Panc1 (cell line): ENCODE data around the gene ARMC3. TPM values are rescaled to one million over a fixed set of nuclear protein-coding genes. Genes with fewer than 3 reads are reported as not detected.

ENCODE experiments used
- ATAC-seq: fragments of 200-7000 bp; cut with Tn5 transposase; 2 replicates; pipeline ENCODE4 v1.9.1; 2020; ENCODE audit warnings: mild to moderate bottlenecking, moderate library complexity
- BruUV-seq: library from RNA; stranded (reverse); fragments of 400-500 nt; replicated peaks from 2 replicates; lab custom pipeline; 2021; lab: Mats Ljungman, UMichigan
- CTCF ChIA-PET: fragments of 300-600 bp; sonication (Branson Sonifier 250); formaldehyde crosslinking; loops from one replicate; lab custom pipeline; 2022; ENCODE audit warnings: antibody characterized with exemption; lab: Charles Lee
- POLR2A ChIA-PET: fragments of 300-600 bp; sonication (Branson Sonifier 250); formaldehyde crosslinking; loops from one replicate; lab custom pipeline; 2022; ENCODE audit warnings: antibody characterized with exemption; lab: Charles Lee
- DNase-seq: peaks from one replicate; pipeline ENCODE4 v3.0.0-alpha.2; 2010; ENCODE audit warnings: low read depth, low spot score
- H3K27ac ChIP-seq: 2 replicates; pipeline ENCODE4 v1.5.1; 2011; ENCODE audit warnings: mild to moderate bottlenecking, low read length, inconsistent platforms
- H3K27me3 ChIP-seq: fragments of 200-500 bp; sonication (Bioruptor generic); 2 replicates; pipeline ENCODE4 v1.6.0; 2014; ENCODE audit warnings: low read length, inconsistent platforms; ENCODE audit not compliant: control insufficient read depth, insufficient read depth
- H3K36me3 ChIP-seq: fragments of 200-500 bp; sonication (Bioruptor generic); 2 replicates; pipeline ENCODE4 v1.5.1; 2014; ENCODE audit warnings: inconsistent platforms, mild to moderate bottlenecking, low read length, moderate library complexity; ENCODE audit not compliant: control insufficient read depth, insufficient read depth
- H3K4me1 ChIP-seq: 2 replicates; pipeline ENCODE4 v1.5.1; 2011; ENCODE audit warnings: inconsistent platforms, mild to moderate bottlenecking, low read length, moderate library complexity; ENCODE audit not compliant: control insufficient read depth, insufficient read depth
- H3K4me3 ChIP-seq, 2 experiments: 2 replicates each; pipeline ENCODE4 v1.5.1; 2011 to 2012; ENCODE audit warnings: low read depth in 2 of 2, low read length in 2 of 2, mild to moderate bottlenecking in 2 of 2, inconsistent platforms in 1 of 2, moderate library complexity in 1 of 2
- H3K9me3 ChIP-seq: fragments of 200-500 bp; sonication (Bioruptor generic); 2 replicates; pipeline ENCODE4 v1.5.1; 2014; ENCODE audit warnings: low read depth, mild to moderate bottlenecking, inconsistent platforms, low read length, moderate library complexity; ENCODE audit not compliant: control insufficient read depth, insufficient read depth
- POLR2AphosphoS5 ChIP-seq: IDR thresholded peaks from 2 replicates; pipeline ENCODE4 v1.6.1; 2012; ENCODE audit warnings: mild to moderate bottlenecking, low read depth, low read length, moderate library complexity
- SIN3A ChIP-seq: IDR thresholded peaks from 2 replicates; pipeline ENCODE4 v1.6.1; 2012; ENCODE audit warnings: low read depth, mild to moderate bottlenecking, low read length, moderate library complexity, borderline replicate concordance; ENCODE audit not compliant: insufficient read depth
- TCF7L2 ChIP-seq: IDR thresholded peaks from 2 replicates; pipeline ENCODE4 v1.6.1; 2011; ENCODE audit warnings: mild to moderate bottlenecking, low read depth, low read length, inconsistent platforms
- in situ Hi-C: cut with HindIII; loops from 2 replicates; pipeline ENCODE4 v1.10.0; 2016; ENCODE audit warnings: low sequenced_read_pairs, low pct_unique_long_range_greater_than_20kb
- intact Hi-C: fragments of 100-400 bp; cut with micrococcal nuclease; formaldehyde crosslinking; loops from one replicate; pipeline ENCODE4 v1.10.0; 2022; ENCODE audit not compliant: unreplicated experiment
- total RNA-seq: library from RNA; stranded (reverse); gene quantifications from one replicate; pipeline ENCODE4 v1.2.1, GENCODE V29; 2021; ENCODE audit not compliant: unreplicated experiment
- TF ChIP-seq, protein P1 (sequence below), 2 experiments: IDR thresholded peaks; 2 replicates each; pipeline ENCODE4 v1.6.1; 2011 to 2012; ENCODE audit warnings: low read depth in 2 of 2, control low read depth in 1 of 2, low read length in 1 of 2, mild to moderate bottlenecking in 1 of 2, moderate library complexity in 1 of 2; ENCODE audit not compliant: insufficient read depth in 1 of 2
- TF ChIP-seq, protein P2 (sequence below): fragments of 450-650 bp; IDR thresholded peaks from 2 replicates; pipeline ENCODE4 v1.5.1; 2017; ENCODE audit warnings: mild to moderate bottlenecking

Gene ARMC3
- total RNA-seq, 1 experiment from 2014 or later: 1.0 TPM

DNA sequence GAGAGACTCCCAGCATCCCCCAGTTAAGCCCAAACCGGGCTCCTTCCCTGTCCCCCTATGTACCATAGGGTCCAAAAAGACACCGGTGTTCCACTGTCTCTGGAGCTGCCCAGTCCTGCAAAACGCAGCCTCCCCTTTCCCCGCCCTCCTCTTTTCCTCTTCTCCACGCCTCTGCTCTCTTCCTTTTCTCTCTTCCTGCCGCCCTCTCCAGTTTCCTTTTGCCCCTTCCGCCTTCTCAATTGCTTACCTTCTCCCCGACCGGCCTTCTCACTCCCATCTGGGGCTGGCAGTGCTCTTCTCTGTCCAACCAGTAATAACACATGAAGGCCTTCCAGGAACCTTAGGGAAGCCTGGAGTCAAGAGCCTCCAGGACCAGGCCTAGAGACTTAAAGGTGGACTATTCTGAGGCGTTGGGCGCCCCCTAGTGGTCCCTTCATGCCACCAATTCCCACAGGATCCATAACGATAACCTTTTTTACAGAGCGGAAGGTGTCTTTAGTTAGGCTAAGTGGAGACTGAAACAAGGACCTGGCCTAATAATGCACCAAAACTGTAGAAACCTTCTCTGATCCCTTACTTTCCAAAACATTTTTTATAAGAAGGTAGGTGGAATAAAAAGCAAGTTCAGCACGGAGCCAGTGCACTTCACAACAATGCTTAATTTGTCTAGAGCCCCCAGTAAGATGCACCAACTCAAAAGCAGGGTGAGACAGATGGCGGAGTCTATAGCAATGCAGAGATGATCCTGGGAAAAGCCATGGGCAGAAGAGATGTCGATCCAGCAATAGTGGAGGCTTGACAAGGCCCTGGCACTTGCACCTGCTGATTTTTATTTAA lies 140.3 kb downstream of the ARMC3 start:
- no TSS peak for BruUV-seq
- Histone ChIP-seq H3K4me3 (no peak overlapping the region), H3K27ac (no peak overlapping the region), H3K4me1 (0 out of 2 replicates have a peak, but pooled peaks cover 4% of the 10 kb centered on the region), H3K36me3 (no peaks in the 10 kb centered on the region), H3K9me3 (no peaks in the 10 kb centered on the region), H3K27me3 (no peaks in the 10 kb centered on the region)
- ATAC-seq: peak; percentile 98
- peak; percentile 46 for DNase-seq
- POLR2A ChIA-PET: no interaction called here
- TF ChIP-seq, protein P1, sequence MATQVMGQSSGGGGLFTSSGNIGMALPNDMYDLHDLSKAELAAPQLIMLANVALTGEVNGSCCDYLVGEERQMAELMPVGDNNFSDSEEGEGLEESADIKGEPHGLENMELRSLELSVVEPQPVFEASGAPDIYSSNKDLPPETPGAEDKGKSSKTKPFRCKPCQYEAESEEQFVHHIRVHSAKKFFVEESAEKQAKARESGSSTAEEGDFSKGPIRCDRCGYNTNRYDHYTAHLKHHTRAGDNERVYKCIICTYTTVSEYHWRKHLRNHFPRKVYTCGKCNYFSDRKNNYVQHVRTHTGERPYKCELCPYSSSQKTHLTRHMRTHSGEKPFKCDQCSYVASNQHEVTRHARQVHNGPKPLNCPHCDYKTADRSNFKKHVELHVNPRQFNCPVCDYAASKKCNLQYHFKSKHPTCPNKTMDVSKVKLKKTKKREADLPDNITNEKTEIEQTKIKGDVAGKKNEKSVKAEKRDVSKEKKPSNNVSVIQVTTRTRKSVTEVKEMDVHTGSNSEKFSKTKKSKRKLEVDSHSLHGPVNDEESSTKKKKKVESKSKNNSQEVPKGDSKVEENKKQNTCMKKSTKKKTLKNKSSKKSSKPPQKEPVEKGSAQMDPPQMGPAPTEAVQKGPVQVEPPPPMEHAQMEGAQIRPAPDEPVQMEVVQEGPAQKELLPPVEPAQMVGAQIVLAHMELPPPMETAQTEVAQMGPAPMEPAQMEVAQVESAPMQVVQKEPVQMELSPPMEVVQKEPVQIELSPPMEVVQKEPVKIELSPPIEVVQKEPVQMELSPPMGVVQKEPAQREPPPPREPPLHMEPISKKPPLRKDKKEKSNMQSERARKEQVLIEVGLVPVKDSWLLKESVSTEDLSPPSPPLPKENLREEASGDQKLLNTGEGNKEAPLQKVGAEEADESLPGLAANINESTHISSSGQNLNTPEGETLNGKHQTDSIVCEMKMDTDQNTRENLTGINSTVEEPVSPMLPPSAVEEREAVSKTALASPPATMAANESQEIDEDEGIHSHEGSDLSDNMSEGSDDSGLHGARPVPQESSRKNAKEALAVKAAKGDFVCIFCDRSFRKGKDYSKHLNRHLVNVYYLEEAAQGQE (IDR thresholded peaks at IDR 0.05; ENCODE audit: insufficient read depth in 1 of 2, low read depth in 2 of 2, low read length in 1 of 2): no peak
- TF ChIP-seq SIN3A (no peak), POLR2AphosphoS5 (no peak)
- TF ChIP-seq, protein P2, sequence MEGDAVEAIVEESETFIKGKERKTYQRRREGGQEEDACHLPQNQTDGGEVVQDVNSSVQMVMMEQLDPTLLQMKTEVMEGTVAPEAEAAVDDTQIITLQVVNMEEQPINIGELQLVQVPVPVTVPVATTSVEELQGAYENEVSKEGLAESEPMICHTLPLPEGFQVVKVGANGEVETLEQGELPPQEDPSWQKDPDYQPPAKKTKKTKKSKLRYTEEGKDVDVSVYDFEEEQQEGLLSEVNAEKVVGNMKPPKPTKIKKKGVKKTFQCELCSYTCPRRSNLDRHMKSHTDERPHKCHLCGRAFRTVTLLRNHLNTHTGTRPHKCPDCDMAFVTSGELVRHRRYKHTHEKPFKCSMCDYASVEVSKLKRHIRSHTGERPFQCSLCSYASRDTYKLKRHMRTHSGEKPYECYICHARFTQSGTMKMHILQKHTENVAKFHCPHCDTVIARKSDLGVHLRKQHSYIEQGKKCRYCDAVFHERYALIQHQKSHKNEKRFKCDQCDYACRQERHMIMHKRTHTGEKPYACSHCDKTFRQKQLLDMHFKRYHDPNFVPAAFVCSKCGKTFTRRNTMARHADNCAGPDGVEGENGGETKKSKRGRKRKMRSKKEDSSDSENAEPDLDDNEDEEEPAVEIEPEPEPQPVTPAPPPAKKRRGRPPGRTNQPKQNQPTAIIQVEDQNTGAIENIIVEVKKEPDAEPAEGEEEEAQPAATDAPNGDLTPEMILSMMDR: peak; percentile 87
- intact Hi-C loops: loop anchor here (5.0 to 10.0 kb wide), 2 partner anchors 76 to 1073 kb away; no protein-coding TSS in a partner anchor
- in situ Hi-C loops: no loop called here
- CTCF ChIA-PET: no interaction called here

- in situ Hi-C loops: no loop called here
- DNase-seq: no peak
- Histone ChIP-seq H3K4me1 (0 out of 2 replicates have a peak, but pooled peaks cover 4% of the 10 kb centered on the region), H3K27ac (no peak overlapping the region), H3K9me3 (no peaks in the 10 kb centered on the region), H3K27me3 (no peaks in the 10 kb centered on the region), H3K4me3 (no peak overlapping the region), H3K36me3 (no peaks in the 10 kb centered on the region)
- ATAC-seq: no peak
- CTCF ChIA-PET: no interaction called here
- POLR2A ChIA-PET: interaction anchor here (0.6 kb wide), 1 partner anchor 123 kb away, joined by 3 read pairs; no protein-coding TSS in a partner anchor
- TF ChIP-seq SIN3A (no peak), TCF7L2 (no peak), POLR2AphosphoS5 (no peak)
- TF ChIP-seq, protein P1 (IDR thresholded peaks at IDR 0.05; ENCODE audit: insufficient read depth in 1 of 2, low read depth in 2 of 2, low read length in 1 of 2): no peak
- TF ChIP-seq, protein P2: no peak
- no TSS peak for BruUV-seq
- intact Hi-C loops: loop anchor here (5.0 to 10.0 kb wide), 2 partner anchors 77 to 1074 kb away; no protein-coding TSS in a partner anchor
These were observed 141.4 kb downstream of the ARMC3 start for GRCh38 chr10:23069019-23069815.
